ENCODE measurements around the gene ZNF330. TPM values are rescaled to one million over a fixed set of nuclear protein-coding genes. Genes with fewer than 3 reads are reported as not detected.

ZNF330 gene
- total and polyA plus RNA-seq, 2 experiments from 2014 or later: 32.3 to 38.9 TPM

DNA sequence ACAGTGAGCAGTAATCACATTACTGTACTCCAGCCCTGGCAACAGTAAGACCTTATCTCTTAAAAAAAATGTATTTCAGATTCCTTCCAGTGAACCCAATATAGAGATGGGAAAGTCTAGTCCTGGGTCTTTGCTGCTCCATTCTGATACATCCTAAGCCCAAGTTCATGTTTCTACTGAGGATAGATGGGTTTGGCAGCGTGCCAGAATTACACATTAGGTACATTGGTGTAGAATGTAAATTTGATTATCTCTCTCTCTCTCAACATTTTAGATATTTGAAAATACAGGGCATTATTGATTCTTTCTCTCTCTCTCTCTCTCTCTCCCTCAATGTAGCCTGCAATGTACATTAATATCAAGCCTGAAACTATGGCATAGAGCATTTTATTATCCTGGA lies 43.5 kb upstream of the ZNF330 start:
- no peak for ATAC-seq
- H3K4me2 ChIP-seq: no peak overlapping the region
- H3K4me3 ChIP-seq: no peak overlapping the region
- no peaks in the 10 kb centered on the region for H3K9me3 Mint-ChIP-seq
- no peak overlapping the region for H3K27ac Mint-ChIP-seq
- no peak overlapping the region for H3K27ac ChIP-seq (ENCODE audit: low read depth)
- TF ChIP-seq NANOG (IDR thresholded peaks at IDR 0.05; ENCODE audit: borderline replicate concordance): no peak
- TF ChIP-seq, protein P1, sequence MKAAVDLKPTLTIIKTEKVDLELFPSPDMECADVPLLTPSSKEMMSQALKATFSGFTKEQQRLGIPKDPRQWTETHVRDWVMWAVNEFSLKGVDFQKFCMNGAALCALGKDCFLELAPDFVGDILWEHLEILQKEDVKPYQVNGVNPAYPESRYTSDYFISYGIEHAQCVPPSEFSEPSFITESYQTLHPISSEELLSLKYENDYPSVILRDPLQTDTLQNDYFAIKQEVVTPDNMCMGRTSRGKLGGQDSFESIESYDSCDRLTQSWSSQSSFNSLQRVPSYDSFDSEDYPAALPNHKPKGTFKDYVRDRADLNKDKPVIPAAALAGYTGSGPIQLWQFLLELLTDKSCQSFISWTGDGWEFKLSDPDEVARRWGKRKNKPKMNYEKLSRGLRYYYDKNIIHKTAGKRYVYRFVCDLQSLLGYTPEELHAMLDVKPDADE (IDR thresholded peaks at IDR 0.05): no peak
- TF ChIP-seq ZNF114 (CRISPR knock-in tag; IDR thresholded peaks at IDR 0.05): no peak
- TF ChIP-seq, protein P2, sequence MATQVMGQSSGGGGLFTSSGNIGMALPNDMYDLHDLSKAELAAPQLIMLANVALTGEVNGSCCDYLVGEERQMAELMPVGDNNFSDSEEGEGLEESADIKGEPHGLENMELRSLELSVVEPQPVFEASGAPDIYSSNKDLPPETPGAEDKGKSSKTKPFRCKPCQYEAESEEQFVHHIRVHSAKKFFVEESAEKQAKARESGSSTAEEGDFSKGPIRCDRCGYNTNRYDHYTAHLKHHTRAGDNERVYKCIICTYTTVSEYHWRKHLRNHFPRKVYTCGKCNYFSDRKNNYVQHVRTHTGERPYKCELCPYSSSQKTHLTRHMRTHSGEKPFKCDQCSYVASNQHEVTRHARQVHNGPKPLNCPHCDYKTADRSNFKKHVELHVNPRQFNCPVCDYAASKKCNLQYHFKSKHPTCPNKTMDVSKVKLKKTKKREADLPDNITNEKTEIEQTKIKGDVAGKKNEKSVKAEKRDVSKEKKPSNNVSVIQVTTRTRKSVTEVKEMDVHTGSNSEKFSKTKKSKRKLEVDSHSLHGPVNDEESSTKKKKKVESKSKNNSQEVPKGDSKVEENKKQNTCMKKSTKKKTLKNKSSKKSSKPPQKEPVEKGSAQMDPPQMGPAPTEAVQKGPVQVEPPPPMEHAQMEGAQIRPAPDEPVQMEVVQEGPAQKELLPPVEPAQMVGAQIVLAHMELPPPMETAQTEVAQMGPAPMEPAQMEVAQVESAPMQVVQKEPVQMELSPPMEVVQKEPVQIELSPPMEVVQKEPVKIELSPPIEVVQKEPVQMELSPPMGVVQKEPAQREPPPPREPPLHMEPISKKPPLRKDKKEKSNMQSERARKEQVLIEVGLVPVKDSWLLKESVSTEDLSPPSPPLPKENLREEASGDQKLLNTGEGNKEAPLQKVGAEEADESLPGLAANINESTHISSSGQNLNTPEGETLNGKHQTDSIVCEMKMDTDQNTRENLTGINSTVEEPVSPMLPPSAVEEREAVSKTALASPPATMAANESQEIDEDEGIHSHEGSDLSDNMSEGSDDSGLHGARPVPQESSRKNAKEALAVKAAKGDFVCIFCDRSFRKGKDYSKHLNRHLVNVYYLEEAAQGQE (IDR thresholded peaks at IDR 0.05; ENCODE audit: unreplicated experiment): no peak
- no peak for TF ChIP-seq STAT1 (IDR thresholded peaks at IDR 0.05; ENCODE audit: unreplicated experiment)
- TF ChIP-seq CREB1 (CRISPR knock-in tag; IDR thresholded peaks at IDR 0.05; ENCODE audit: low read depth): no peak
- no peak for TF ChIP-seq EZH2phosphoT487 (IDR thresholded peaks at IDR 0.05; ENCODE audit: unreplicated experiment)
- TF ChIP-seq, protein P3, sequence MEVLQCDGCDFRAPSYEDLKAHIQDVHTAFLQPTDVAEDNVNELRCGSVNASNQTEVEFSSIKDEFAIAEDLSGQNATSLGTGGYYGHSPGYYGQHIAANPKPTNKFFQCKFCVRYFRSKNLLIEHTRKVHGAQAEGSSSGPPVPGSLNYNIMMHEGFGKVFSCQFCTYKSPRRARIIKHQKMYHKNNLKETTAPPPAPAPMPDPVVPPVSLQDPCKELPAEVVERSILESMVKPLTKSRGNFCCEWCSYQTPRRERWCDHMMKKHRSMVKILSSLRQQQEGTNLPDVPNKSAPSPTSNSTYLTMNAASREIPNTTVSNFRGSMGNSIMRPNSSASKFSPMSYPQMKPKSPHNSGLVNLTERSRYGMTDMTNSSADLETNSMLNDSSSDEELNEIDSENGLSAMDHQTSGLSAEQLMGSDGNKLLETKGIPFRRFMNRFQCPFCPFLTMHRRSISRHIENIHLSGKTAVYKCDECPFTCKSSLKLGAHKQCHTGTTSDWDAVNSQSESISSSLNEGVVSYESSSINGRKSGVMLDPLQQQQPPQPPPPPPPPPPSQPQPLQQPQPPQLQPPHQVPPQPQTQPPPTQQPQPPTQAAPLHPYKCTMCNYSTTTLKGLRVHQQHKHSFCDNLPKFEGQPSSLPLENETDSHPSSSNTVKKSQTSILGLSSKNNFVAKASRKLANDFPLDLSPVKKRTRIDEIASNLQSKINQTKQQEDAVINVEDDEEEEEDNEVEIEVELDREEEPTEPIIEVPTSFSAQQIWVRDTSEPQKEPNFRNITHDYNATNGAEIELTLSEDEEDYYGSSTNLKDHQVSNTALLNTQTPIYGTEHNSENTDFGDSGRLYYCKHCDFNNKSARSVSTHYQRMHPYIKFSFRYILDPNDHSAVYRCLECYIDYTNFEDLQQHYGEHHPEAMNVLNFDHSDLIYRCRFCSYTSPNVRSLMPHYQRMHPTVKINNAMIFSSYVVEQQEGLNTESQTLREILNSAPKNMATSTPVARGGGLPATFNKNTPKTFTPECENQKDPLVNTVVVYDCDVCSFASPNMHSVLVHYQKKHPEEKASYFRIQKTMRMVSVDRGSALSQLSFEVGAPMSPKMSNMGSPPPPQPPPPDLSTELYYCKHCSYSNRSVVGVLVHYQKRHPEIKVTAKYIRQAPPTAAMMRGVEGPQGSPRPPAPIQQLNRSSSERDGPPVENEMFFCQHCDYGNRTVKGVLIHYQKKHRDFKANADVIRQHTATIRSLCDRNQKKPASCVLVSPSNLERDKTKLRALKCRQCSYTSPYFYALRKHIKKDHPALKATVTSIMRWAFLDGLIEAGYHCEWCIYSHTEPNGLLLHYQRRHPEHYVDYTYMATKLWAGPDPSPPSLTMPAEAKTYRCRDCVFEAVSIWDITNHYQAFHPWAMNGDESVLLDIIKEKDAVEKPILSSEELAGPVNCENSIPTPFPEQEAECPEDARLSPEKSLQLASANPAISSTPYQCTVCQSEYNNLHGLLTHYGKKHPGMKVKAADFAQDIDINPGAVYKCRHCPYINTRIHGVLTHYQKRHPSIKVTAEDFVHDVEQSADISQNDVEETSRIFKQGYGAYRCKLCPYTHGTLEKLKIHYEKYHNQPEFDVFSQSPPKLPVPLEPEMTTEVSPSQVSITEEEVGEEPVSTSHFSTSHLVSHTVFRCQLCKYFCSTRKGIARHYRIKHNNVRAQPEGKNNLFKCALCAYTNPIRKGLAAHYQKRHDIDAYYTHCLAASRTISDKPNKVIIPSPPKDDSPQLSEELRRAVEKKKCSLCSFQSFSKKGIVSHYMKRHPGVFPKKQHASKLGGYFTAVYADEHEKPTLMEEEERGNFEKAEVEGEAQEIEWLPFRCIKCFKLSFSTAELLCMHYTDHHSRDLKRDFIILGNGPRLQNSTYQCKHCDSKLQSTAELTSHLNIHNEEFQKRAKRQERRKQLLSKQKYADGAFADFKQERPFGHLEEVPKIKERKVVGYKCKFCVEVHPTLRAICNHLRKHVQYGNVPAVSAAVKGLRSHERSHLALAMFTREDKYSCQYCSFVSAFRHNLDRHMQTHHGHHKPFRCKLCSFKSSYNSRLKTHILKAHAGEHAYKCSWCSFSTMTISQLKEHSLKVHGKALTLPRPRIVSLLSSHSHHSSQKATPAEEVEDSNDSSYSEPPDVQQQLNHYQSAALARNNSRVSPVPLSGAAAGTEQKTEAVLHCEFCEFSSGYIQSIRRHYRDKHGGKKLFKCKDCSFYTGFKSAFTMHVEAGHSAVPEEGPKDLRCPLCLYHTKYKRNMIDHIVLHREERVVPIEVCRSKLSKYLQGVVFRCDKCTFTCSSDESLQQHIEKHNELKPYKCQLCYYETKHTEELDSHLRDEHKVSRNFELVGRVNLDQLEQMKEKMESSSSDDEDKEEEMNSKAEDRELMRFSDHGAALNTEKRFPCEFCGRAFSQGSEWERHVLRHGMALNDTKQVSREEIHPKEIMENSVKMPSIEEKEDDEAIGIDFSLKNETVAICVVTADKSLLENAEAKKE (CRISPR knock-in tag; IDR thresholded peaks at IDR 0.05): no peak
- TF ChIP-seq, protein P4, sequence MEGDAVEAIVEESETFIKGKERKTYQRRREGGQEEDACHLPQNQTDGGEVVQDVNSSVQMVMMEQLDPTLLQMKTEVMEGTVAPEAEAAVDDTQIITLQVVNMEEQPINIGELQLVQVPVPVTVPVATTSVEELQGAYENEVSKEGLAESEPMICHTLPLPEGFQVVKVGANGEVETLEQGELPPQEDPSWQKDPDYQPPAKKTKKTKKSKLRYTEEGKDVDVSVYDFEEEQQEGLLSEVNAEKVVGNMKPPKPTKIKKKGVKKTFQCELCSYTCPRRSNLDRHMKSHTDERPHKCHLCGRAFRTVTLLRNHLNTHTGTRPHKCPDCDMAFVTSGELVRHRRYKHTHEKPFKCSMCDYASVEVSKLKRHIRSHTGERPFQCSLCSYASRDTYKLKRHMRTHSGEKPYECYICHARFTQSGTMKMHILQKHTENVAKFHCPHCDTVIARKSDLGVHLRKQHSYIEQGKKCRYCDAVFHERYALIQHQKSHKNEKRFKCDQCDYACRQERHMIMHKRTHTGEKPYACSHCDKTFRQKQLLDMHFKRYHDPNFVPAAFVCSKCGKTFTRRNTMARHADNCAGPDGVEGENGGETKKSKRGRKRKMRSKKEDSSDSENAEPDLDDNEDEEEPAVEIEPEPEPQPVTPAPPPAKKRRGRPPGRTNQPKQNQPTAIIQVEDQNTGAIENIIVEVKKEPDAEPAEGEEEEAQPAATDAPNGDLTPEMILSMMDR (conservative IDR thresholded peaks at IDR 0.05; ENCODE audit: low read depth in 2 of 2): no peak
- no peak for TF ChIP-seq EZH2 (IDR thresholded peaks at IDR 0.05; ENCODE audit: low read depth, unreplicated experiment)
- no peak for TF ChIP-seq JUNB (IDR thresholded peaks at IDR 0.05; ENCODE audit: unreplicated experiment)
- no peak for TF ChIP-seq ZNF331 (CRISPR knock-in tag; IDR thresholded peaks at IDR 0.05; ENCODE audit: low read depth)
- no peak for TF ChIP-seq POLR2AphosphoS5 (IDR thresholded peaks at IDR 0.05; ENCODE audit: low read depth)
- H2AFZ ChIP-seq: no peak overlapping the region
- H3K27me3 Mint-ChIP-seq (ENCODE audit: insufficient read depth, low read depth, poor library complexity): no peaks in the 10 kb centered on the region
- no peaks in the 10 kb centered on the region for H4K20me1 ChIP-seq (replicated peaks; ENCODE audit: insufficient read depth)
- no peaks in the 10 kb centered on the region for H3F3A ChIP-seq (replicated peaks; ENCODE audit: low read depth)
- no peaks in the 10 kb centered on the region for H3K4me1 ChIP-seq (ENCODE audit: insufficient read depth)
- H3K27me3 ChIP-seq (ENCODE audit: insufficient read depth): no peaks in the 10 kb centered on the region
- no peaks in the 10 kb centered on the region for H3K36me3 Mint-ChIP-seq (ENCODE audit: low read depth)
- H3K79me2 ChIP-seq (replicated peaks; ENCODE audit: insufficient read depth): no peaks in the 10 kb centered on the region
- H3K9me2 ChIP-seq (ENCODE audit: insufficient read depth): no peaks in the 10 kb centered on the region
- no peaks in the 10 kb centered on the region for H3K4me1 Mint-ChIP-seq
- no peak overlapping the region for H3K4me3 Mint-ChIP-seq
- no peak for DNase-seq (ENCODE audit: low spot score)
- no peaks in the 10 kb centered on the region for H3K36me3 ChIP-seq (ENCODE audit: insufficient read depth)
